HEK293 (cell line): ENCODE results near the gene NAP1L4.

ENCODE experiments used
- AEBP2 ChIP-seq: fragments of 450-650 bp; formaldehyde crosslinking; IDR thresholded peaks from 2 replicates; pipeline ENCODE4 v1.5.1; 2016; ENCODE audit warnings: missing biosample characterization, missing genetic modification characterization, borderline replicate concordance
- BCL11A ChIP-seq: fragments of 450-650 bp; formaldehyde crosslinking; IDR thresholded peaks from 2 replicates; pipeline ENCODE4 v1.5.1; 2016; ENCODE audit warnings: low read depth, missing biosample characterization, missing genetic modification characterization
- FEZF1 ChIP-seq: fragments of 450-650 bp; formaldehyde crosslinking; IDR thresholded peaks from 2 replicates; pipeline ENCODE4 v1.5.1; 2016; ENCODE audit warnings: missing biosample characterization, missing genetic modification characterization
- GLI2 ChIP-seq: fragments of 450-650 bp; formaldehyde crosslinking; IDR thresholded peaks from 2 replicates; pipeline ENCODE4; 2017; ENCODE audit warnings: missing biosample characterization, missing genetic modification characterization, low read depth, borderline replicate concordance
- HOXD13 ChIP-seq: sonication (generic); formaldehyde crosslinking; IDR thresholded peaks from 2 replicates; pipeline ENCODE4 v1.8.0; 2022; ENCODE audit warnings: missing genetic modification reagents, borderline replicate concordance
- IKZF3 ChIP-seq: fragments of 450-650 bp; IDR thresholded peaks from 2 replicates; pipeline ENCODE4 v1.5.0; 2018; ENCODE audit warnings: missing biosample characterization, mild to moderate bottlenecking, missing genetic modification characterization, moderate library complexity
- KLF16 ChIP-seq: fragments of 450-650 bp; formaldehyde crosslinking; IDR thresholded peaks from 2 replicates; pipeline ENCODE4 v1.5.1; 2017; ENCODE audit warnings: missing biosample characterization, missing genetic modification characterization
- OSR2 ChIP-seq: fragments of 450-650 bp; formaldehyde crosslinking; IDR thresholded peaks from 2 replicates; pipeline ENCODE4 v1.5.1; 2016; ENCODE audit warnings: missing biosample characterization, missing genetic modification characterization
- PRDM4 ChIP-seq: fragments of 450-650 bp; formaldehyde crosslinking; IDR thresholded peaks from 2 replicates; pipeline ENCODE4 v1.5.1; 2017; ENCODE audit warnings: missing biosample characterization, missing genetic modification characterization
- ZBTB21 ChIP-seq: fragments of 450-650 bp; formaldehyde crosslinking; IDR thresholded peaks from 2 replicates; pipeline ENCODE4 v1.5.1; 2017; ENCODE audit warnings: missing biosample characterization, missing genetic modification characterization
- ZBTB44 ChIP-seq: fragments of 450-650 bp; IDR thresholded peaks from 2 replicates; pipeline ENCODE4 v1.5.1; 2018; ENCODE audit warnings: missing biosample characterization, mild to moderate bottlenecking, missing genetic modification characterization
- ZFP69B ChIP-seq: fragments of 450-650 bp; formaldehyde crosslinking; IDR thresholded peaks from 2 replicates; pipeline ENCODE4 v1.5.1; 2016; ENCODE audit warnings: missing biosample characterization, missing genetic modification characterization
- ZNF10 ChIP-seq: fragments of 450-650 bp; formaldehyde crosslinking; IDR thresholded peaks from 2 replicates; pipeline ENCODE4 v1.5.1; 2017; ENCODE audit warnings: missing biosample characterization, missing genetic modification characterization
- ZNF114 ChIP-seq: fragments of 450-650 bp; formaldehyde crosslinking; IDR thresholded peaks from 2 replicates; pipeline ENCODE4 v1.5.0; 2017; ENCODE audit warnings: missing biosample characterization, missing genetic modification characterization
- ZNF121 ChIP-seq: fragments of 450-650 bp; formaldehyde crosslinking; IDR thresholded peaks from 2 replicates; pipeline ENCODE4 v1.5.1; 2016; ENCODE audit warnings: missing biosample characterization, missing genetic modification characterization
- ZNF148 ChIP-seq: fragments of 450-650 bp; formaldehyde crosslinking; IDR thresholded peaks from 2 replicates; pipeline ENCODE4 v1.5.0; 2017; ENCODE audit warnings: missing biosample characterization, missing genetic modification characterization, borderline replicate concordance
- ZNF221 ChIP-seq: fragments of 450-650 bp; formaldehyde crosslinking; IDR thresholded peaks from 2 replicates; pipeline ENCODE4 v1.5.1; 2017; ENCODE audit warnings: missing biosample characterization, missing genetic modification characterization, borderline replicate concordance
- ZNF391 ChIP-seq: fragments of 450-650 bp; formaldehyde crosslinking; IDR thresholded peaks from 2 replicates; pipeline ENCODE4 v1.5.1; 2016; ENCODE audit warnings: low read depth, missing biosample characterization, missing genetic modification characterization, borderline replicate concordance
- ZNF530 ChIP-seq: fragments of 450-650 bp; formaldehyde crosslinking; IDR thresholded peaks from 2 replicates; pipeline ENCODE4 v1.5.1; 2016; ENCODE audit warnings: low read depth, missing biosample characterization, missing genetic modification characterization
- ZNF664 ChIP-seq: fragments of 450-650 bp; formaldehyde crosslinking; IDR thresholded peaks from 2 replicates; pipeline ENCODE4 v1.5.1; 2016; ENCODE audit warnings: missing biosample characterization, missing genetic modification characterization
- ZNF843 ChIP-seq: fragments of 450-650 bp; formaldehyde crosslinking; IDR thresholded peaks from 2 replicates; pipeline ENCODE4 v1.5.1; 2016; ENCODE audit warnings: missing biosample characterization, missing genetic modification characterization
- TF ChIP-seq, protein P1 (sequence below): sonication (generic); formaldehyde crosslinking; IDR thresholded peaks from 2 replicates; pipeline ENCODE4 v1.8.1; 2022; ENCODE audit warnings: mild to moderate bottlenecking, moderate library complexity, missing genetic modification reagents
- TF ChIP-seq, protein P2 (sequence below): fragments of 450-650 bp; formaldehyde crosslinking; IDR thresholded peaks from 2 replicates; pipeline ENCODE4 v1.5.1; 2017; ENCODE audit warnings: missing biosample characterization, mild to moderate bottlenecking, missing genetic modification characterization, moderate library complexity
- TF ChIP-seq, protein P3 (sequence below): fragments of 450-650 bp; formaldehyde crosslinking; IDR thresholded peaks from 2 replicates; pipeline ENCODE4 v1.5.1; 2016; ENCODE audit warnings: missing biosample characterization, missing genetic modification characterization

Gene NAP1L4

DNA sequence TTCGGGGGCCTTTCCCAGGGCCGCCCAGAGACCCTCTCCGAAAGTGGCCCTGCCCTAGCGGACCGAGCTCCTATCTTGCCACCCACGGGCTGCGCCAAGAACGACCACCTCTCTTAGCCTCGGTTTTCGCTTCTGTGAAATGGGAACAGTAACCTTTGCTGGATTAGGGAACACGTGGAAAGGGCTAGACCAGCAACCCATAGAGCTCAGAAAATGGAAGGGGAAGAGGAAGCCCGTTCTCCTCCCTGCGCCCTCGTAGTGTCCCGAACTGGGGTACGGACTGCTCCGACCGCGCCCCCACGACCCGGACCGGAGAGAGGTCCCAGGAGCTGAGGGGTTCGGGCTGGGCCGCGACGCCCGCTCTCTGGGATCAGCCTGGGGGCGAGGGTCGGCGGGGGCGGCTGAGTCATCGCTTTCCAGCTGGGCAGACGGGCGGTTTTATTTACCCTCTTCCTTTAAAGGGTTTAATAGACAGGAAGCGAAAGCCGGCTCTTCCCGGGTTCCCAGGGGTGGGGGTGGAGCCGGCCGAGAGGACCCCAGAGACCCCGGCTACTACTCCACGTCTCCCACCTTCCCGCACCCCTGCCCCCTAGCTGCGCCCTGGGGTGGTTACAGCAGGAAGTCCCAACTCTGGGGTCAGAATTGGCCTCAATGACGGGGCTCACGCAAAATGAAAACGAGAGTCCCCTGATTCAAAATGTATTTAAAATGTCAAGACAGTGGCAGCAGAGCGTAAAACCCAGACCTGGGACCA lies 62.0 kb downstream of the NAP1L4 start (continued):
- TF ChIP-seq, protein P1, sequence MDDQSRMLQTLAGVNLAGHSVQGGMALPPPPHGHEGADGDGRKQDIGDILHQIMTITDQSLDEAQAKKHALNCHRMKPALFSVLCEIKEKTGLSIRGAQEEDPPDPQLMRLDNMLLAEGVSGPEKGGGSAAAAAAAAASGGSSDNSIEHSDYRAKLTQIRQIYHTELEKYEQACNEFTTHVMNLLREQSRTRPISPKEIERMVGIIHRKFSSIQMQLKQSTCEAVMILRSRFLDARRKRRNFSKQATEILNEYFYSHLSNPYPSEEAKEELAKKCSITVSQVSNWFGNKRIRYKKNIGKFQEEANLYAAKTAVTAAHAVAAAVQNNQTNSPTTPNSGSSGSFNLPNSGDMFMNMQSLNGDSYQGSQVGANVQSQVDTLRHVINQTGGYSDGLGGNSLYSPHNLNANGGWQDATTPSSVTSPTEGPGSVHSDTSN (CRISPR knock-in tag): no peak
- TF ChIP-seq BCL11A: no peak
- no peak; the same call in 1 of the 2 replicates for TF ChIP-seq ZNF391 (tag by site-specific recombination)
- TF ChIP-seq ZNF664 (tag by site-specific recombination): no peak
- no peak for TF ChIP-seq ZNF221 (tag by site-specific recombination)
- no peak for TF ChIP-seq ZFP69B (tag by site-specific recombination)
- TF ChIP-seq ZNF530: no peak
- no peak for TF ChIP-seq ZBTB44 (tag by site-specific recombination)
- TF ChIP-seq HOXD13 (CRISPR knock-in tag): no peak
- TF ChIP-seq ZNF148: no peak
- TF ChIP-seq, protein P2, sequence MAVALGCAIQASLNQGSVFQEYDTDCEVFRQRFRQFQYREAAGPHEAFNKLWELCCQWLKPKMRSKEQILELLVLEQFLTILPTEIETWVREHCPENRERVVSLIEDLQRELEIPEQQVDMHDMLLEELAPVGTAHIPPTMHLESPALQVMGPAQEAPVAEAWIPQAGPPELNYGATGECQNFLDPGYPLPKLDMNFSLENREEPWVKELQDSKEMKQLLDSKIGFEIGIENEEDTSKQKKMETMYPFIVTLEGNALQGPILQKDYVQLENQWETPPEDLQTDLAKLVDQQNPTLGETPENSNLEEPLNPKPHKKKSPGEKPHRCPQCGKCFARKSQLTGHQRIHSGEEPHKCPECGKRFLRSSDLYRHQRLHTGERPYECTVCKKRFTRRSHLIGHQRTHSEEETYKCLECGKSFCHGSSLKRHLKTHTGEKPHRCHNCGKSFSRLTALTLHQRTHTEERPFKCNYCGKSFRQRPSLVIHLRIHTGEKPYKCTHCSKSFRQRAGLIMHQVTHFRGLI (tag by site-specific recombination): no peak
- no peak for TF ChIP-seq AEBP2 (tag by site-specific recombination)
- TF ChIP-seq ZNF121 (tag by site-specific recombination): no peak
- TF ChIP-seq GLI2: no peak
- no peak for TF ChIP-seq ZNF843 (tag by site-specific recombination)
- TF ChIP-seq FEZF1 (tag by site-specific recombination): no peak
- TF ChIP-seq, protein P3, sequence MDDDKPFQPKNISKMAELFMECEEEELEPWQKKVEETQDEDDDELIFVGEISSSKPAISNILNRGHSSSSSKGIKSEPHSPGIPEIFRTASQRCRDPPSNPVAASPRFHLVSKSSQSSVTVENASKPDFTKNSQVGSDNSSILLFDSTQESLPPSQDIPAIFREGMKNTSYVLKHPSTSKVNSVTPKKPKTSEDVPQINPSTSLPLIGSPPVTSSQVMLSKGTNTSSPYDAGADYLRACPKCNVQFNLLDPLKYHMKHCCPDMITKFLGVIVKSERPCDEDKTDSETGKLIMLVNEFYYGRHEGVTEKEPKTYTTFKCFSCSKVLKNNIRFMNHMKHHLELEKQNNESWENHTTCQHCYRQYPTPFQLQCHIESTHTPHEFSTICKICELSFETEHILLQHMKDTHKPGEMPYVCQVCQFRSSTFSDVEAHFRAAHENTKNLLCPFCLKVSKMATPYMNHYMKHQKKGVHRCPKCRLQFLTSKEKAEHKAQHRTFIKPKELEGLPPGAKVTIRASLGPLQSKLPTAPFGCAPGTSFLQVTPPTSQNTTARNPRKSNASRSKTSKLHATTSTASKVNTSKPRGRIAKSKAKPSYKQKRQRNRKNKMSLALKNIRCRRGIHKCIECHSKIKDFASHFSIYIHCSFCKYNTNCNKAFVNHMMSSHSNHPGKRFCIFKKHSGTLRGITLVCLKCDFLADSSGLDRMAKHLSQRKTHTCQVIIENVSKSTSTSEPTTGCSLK (tag by site-specific recombination): no peak
- no peak for TF ChIP-seq OSR2 (tag by site-specific recombination)
- TF ChIP-seq ZNF10 (tag by site-specific recombination): no peak
- TF ChIP-seq KLF16 (tag by site-specific recombination): no peak
- TF ChIP-seq IKZF3: 0 out of 2 replicates have a peak, but pooled peaks have one; percentile 52
- no peak for TF ChIP-seq PRDM4 (tag by site-specific recombination)
- TF ChIP-seq ZBTB21 (tag by site-specific recombination): no peak
- no peak for TF ChIP-seq ZNF114 (tag by site-specific recombination)
